ENCODE results near the gene INO80B.
"Not testable (repeated sequence)": the region's sequence is repeated elsewhere in the genome, so short reads cannot be mapped to it uniquely, and the experiment has no call there.

The INO80B gene

GRCh38 chr2:74482801-74483674 lies 28.2 kb downstream of the INO80B start, which contains the start of the genes CCDC142 and TTC31:
TSS of gene CCDC142 (minus strand) at chr2:74482998. CDS start at chr2:74482837, 161 bp downstream.
TSS of gene TTC31 (plus strand) at chr2:74483081. CDS start at chr2:74483096, 15 bp downstream.
- DNase-seq: peak; percentile 88 to 98 (median 95)

- DNase-seq: not testable (repeated sequence)
Observed at GRCh38 chr2:74483675-74484164, 28.8 kb downstream of the INO80B start.

- no peak for DNase-seq
Observed at GRCh38 chr2:74486141-74486540, 31.3 kb downstream of the INO80B start.

- DNase-seq: no peak
Observed at GRCh38 chr2:74488643-74489481, 34.0 kb downstream of the INO80B start.

GRCh38 chr2:74489906-74490305 lies 35.0 kb downstream of the INO80B start:
- no peak for DNase-seq

- no peak for DNase-seq
Observed at GRCh38 chr2:74491648-74492544, 37.0 kb downstream of the INO80B start.

- DNase-seq: no peak
Observed at GRCh38 chr2:74493546-74493945, 38.7 kb downstream of the INO80B start.

- DNase-seq: no peak
Observed at GRCh38 chr2:74495440-74495839, 40.6 kb downstream of the INO80B start.

- no peak for DNase-seq
Observed at GRCh38 chr2:74496997-74497776, 42.3 kb downstream of the INO80B start.

GRCh38 chr2:74497777-74498499 lies 43.1 kb downstream of the INO80B start:
- no peak for DNase-seq

- DNase-seq: peak in 2 of 6 experiments; percentile 27 to 47
Observed at GRCh38 chr2:74498500-74499266, 43.8 kb downstream of the INO80B start.

- DNase-seq: no peak
Observed at GRCh38 chr2:74499267-74499939, 44.5 kb downstream of the INO80B start, which contains the start of gene LBX2. TSS of gene LBX2 (minus strand) at chr2:74499603. CDS start at chr2:74499537, 66 bp downstream.

- DNase-seq: no peak
Observed at GRCh38 chr2:74499940-74500577, 45.2 kb downstream of the INO80B start.

GRCh38 chr2:74500578-74500946 lies 45.7 kb downstream of the INO80B start:
- no peak for DNase-seq

- DNase-seq: no peak
Observed at GRCh38 chr2:74501335-74502071, 46.6 kb downstream of the INO80B start.

GRCh38 chr2:74502147-74502719 lies 47.3 kb downstream of the INO80B start:
- DNase-seq: no peak

GRCh38 chr2:74502720-74503505 lies 48.0 kb downstream of the INO80B start:
- no peak for DNase-seq

All from stimulated activated naive CD4-positive, alpha-beta T cell (primary cell).